ENCODE results near the gene PCED1B.

Gene PCED1B

GRCh38 chr12:47131011-47131410 lies 51.6 kb downstream of the PCED1B start:
- Histone ChIP-seq H3K27me3 (no peaks in the 10 kb centered on the region), H3K4me1 (no peaks in the 10 kb centered on the region), H3K9me3 (no peaks in the 10 kb centered on the region), H3K36me3 (no peaks in the 10 kb centered on the region), H3K4me3 (ENCODE audit: low read depth, low read length) (no peak overlapping the region)
- no peak for TF ChIP-seq CTCF (IDR thresholded peaks at IDR 0.05; ENCODE audit: low read depth, low read length)
- DNase-seq, result no peak

GRCh38 chr12:47134005-47134404 lies 54.6 kb downstream of the PCED1B start:
- Histone ChIP-seq H3K4me3 (ENCODE audit: low read depth, low read length) (no peak overlapping the region), H3K4me1 (no peaks in the 10 kb centered on the region), H3K9me3 (no peaks in the 10 kb centered on the region), H3K27me3 (no peaks in the 10 kb centered on the region), H3K36me3 (no peaks in the 10 kb centered on the region)
- TF ChIP-seq CTCF (IDR thresholded peaks at IDR 0.05; ENCODE audit: low read depth, low read length), result no peak
- no peak for DNase-seq

GRCh38 chr12:47135578-47135977 lies 56.2 kb downstream of the PCED1B start:
- no peak for DNase-seq
- Histone ChIP-seq H3K27me3 (no peaks in the 10 kb centered on the region), H3K36me3 (no peaks in the 10 kb centered on the region), H3K4me1 (no peaks in the 10 kb centered on the region), H3K4me3 (ENCODE audit: low read depth, low read length) (no peak overlapping the region), H3K9me3 (no peaks in the 10 kb centered on the region)
- no peak for TF ChIP-seq CTCF (IDR thresholded peaks at IDR 0.05; ENCODE audit: low read depth, low read length)

- no peak for TF ChIP-seq CTCF (IDR thresholded peaks at IDR 0.05; ENCODE audit: low read depth, low read length)
- no peak for DNase-seq
Measured at GRCh38 chr12:47139000-47139681, 59.7 kb downstream of the PCED1B start.

GRCh38 chr12:47141459-47141858 lies 62.0 kb downstream of the PCED1B start:
- H3K27me3 ChIP-seq, result no peaks in the 10 kb centered on the region
- H3K9me3 ChIP-seq, result no peaks in the 10 kb centered on the region
- no peak overlapping the region for H3K4me3 ChIP-seq (ENCODE audit: low read depth, low read length)
- H3K4me1 ChIP-seq, result no peaks in the 10 kb centered on the region
- TF ChIP-seq CTCF (IDR thresholded peaks at IDR 0.05; ENCODE audit: low read depth, low read length), result no peak
- no peak for DNase-seq
- H3K36me3 ChIP-seq, result no peaks in the 10 kb centered on the region

More at GRCh38 chr12:47139000-47139681, 59.7 kb downstream of the PCED1B start:
- Histone ChIP-seq H3K4me1 (no peaks in the 10 kb centered on the region), H3K4me3 (ENCODE audit: low read depth, low read length) (no peak overlapping the region), H3K27me3 (no peaks in the 10 kb centered on the region), H3K9me3 (no peaks in the 10 kb centered on the region), H3K36me3 (no peaks in the 10 kb centered on the region)

GRCh38 chr12:47144769-47145168 lies 65.3 kb downstream of the PCED1B start:
- TF ChIP-seq CTCF (IDR thresholded peaks at IDR 0.05; ENCODE audit: low read depth, low read length), result no peak
- Histone ChIP-seq H3K4me3 (ENCODE audit: low read depth, low read length) (no peak overlapping the region), H3K9me3 (no peaks in the 10 kb centered on the region), H3K36me3 (no peaks in the 10 kb centered on the region), H3K27me3 (no peaks in the 10 kb centered on the region), H3K4me1 (no peaks in the 10 kb centered on the region)
- DNase-seq, result no peak
